Measurements from ENCODE around the gene RBM25. TPM values are rescaled to one million over a fixed set of nuclear protein-coding genes. Genes with fewer than 3 reads are reported as not detected.
"Not testable (repeated sequence)": the region's sequence is repeated elsewhere in the genome, so short reads cannot be mapped to it uniquely, and the experiment has no call there.

RBM25 gene
- total RNA-seq, 1 donor from 2014 or later: 53.2 TPM

- no peaks in the 10 kb centered on the region for H3K9me3 Mint-ChIP-seq (ENCODE audit: low read depth)
- H3K27ac Mint-ChIP-seq (ENCODE audit: unreplicated experiment): peak overlapping the region; percentile 90
- H3K4me1 Mint-ChIP-seq (ENCODE audit: low read depth): peaks cover 51% of the 10 kb centered on the region
- peaks cover 21% of the 10 kb centered on the region for H3K36me3 Mint-ChIP-seq (ENCODE audit: low read depth)
- no peak for TF ChIP-seq CTCF (IDR thresholded peaks at IDR 0.05)
- no peak for DNase-seq (ENCODE audit: low spot score)
- H3K4me3 Mint-ChIP-seq (ENCODE audit: unreplicated experiment): peak overlapping the region; percentile 93
- H3K27me3 Mint-ChIP-seq (ENCODE audit: low read depth): no peaks in the 10 kb centered on the region
Measured at GRCh38 chr14:73026243-73026844, 32.0 kb upstream of the RBM25 start.

GRCh38 chr14:73026845-73027542 is 31.3 kb upstream of the RBM25 start, which contains the start of gene ZFYVE1:
TSS of gene ZFYVE1 (minus strand) at chr14:73027106. CDS start at chr14:73024508, 2,598 bp downstream.
- H3K4me3 Mint-ChIP-seq (ENCODE audit: unreplicated experiment): peak within 1 kb of the TSS; percentile 93
- no peaks in the 10 kb centered on the region for H3K9me3 Mint-ChIP-seq (ENCODE audit: low read depth)
- peak; percentile 99 for DNase-seq (ENCODE audit: low spot score)
- H3K4me1 Mint-ChIP-seq (ENCODE audit: low read depth): peaks cover 45% of the 10 kb centered on the region
- peak within 1 kb of the TSS; percentile 98 for H3K27ac Mint-ChIP-seq (ENCODE audit: unreplicated experiment)
- peaks cover 18% of the 10 kb centered on the region for H3K36me3 Mint-ChIP-seq (ENCODE audit: low read depth)
- no peak for TF ChIP-seq CTCF (IDR thresholded peaks at IDR 0.05)
- no peaks in the 10 kb centered on the region for H3K27me3 Mint-ChIP-seq (ENCODE audit: low read depth)

- H3K36me3 Mint-ChIP-seq (ENCODE audit: low read depth): peaks cover 16% of the 10 kb centered on the region
- no peaks in the 10 kb centered on the region for H3K27me3 Mint-ChIP-seq (ENCODE audit: low read depth)
- peak overlapping the region; percentile 98 for H3K27ac Mint-ChIP-seq (ENCODE audit: unreplicated experiment)
- peak overlapping the region; percentile 93 for H3K4me3 Mint-ChIP-seq (ENCODE audit: unreplicated experiment)
- no peak for TF ChIP-seq CTCF (IDR thresholded peaks at IDR 0.05)
- no peak for DNase-seq (ENCODE audit: low spot score)
- H3K9me3 Mint-ChIP-seq (ENCODE audit: low read depth): no peaks in the 10 kb centered on the region
- H3K4me1 Mint-ChIP-seq (ENCODE audit: low read depth): peaks cover 39% of the 10 kb centered on the region
Measured at GRCh38 chr14:73027546-73027945, 30.8 kb upstream of the RBM25 start.

GRCh38 chr14:73027984-73028383 is 30.4 kb upstream of the RBM25 start:
- TF ChIP-seq CTCF (IDR thresholded peaks at IDR 0.05): no peak
- Mint-ChIP-seq H3K4me3 (ENCODE audit: unreplicated experiment) (no peak overlapping the region), H3K27ac (ENCODE audit: unreplicated experiment) (no peak overlapping the region)

GRCh38 chr14:73036706-73037450 is 21.5 kb upstream of the RBM25 start:
- DNase-seq (ENCODE audit: low spot score): not testable (repeated sequence)

More at GRCh38 chr14:73027984-73028383, 30.4 kb upstream of the RBM25 start:
- no peaks in the 10 kb centered on the region for H3K9me3 Mint-ChIP-seq (ENCODE audit: low read depth)
- H3K27me3 Mint-ChIP-seq (ENCODE audit: low read depth): no peaks in the 10 kb centered on the region
- no peak for DNase-seq (ENCODE audit: low spot score)
- peaks cover 36% of the 10 kb centered on the region for H3K4me1 Mint-ChIP-seq (ENCODE audit: low read depth)
- peaks cover 14% of the 10 kb centered on the region for H3K36me3 Mint-ChIP-seq (ENCODE audit: low read depth)

More at GRCh38 chr14:73036706-73037450, 21.5 kb upstream of the RBM25 start:
- not testable (repeated sequence) for H3K27ac Mint-ChIP-seq (ENCODE audit: unreplicated experiment); H3K36me3 Mint-ChIP-seq (ENCODE audit: low read depth); H3K27me3 Mint-ChIP-seq (ENCODE audit: low read depth); H3K9me3 Mint-ChIP-seq (ENCODE audit: low read depth); H3K4me1 Mint-ChIP-seq (ENCODE audit: low read depth); H3K4me3 Mint-ChIP-seq (ENCODE audit: unreplicated experiment)
